ENCODE results near the gene CLDN9.
A peak's percentile ranks its signal among the peaks of the same experiment; 100 is the strongest.

The CLDN9 gene

GRCh38 chr16:3012828-3013420 is at the start of gene CLDN9:
Gene CLDN9 (plus strand): TSS chr16:3012923. CDS start chr16:3013363, 440 bp downstream.
- no peak for DNase-seq

- peak; percentile 55 for DNase-seq
Observed at GRCh38 chr16:2963074-2963722, 49.5 kb upstream of the CLDN9 start.

- DNase-seq = peak; percentile 33
Observed at GRCh38 chr16:2963723-2964474, 48.8 kb upstream of the CLDN9 start, which contains the start of gene KREMEN2. Gene KREMEN2 (plus strand): TSS chr16:2964275. CDS start chr16:2964521, 246 bp downstream.

GRCh38 chr16:2964475-2965336 is 48.0 kb upstream of the CLDN9 start:
- DNase-seq = peak; percentile 75

GRCh38 chr16:2966043-2966807 is 46.5 kb upstream of the CLDN9 start:
- DNase-seq = no peak

GRCh38 chr16:2966808-2967191 is 45.9 kb upstream of the CLDN9 start:
- no peak for DNase-seq

- DNase-seq = no peak
Observed at GRCh38 chr16:2967211-2967631, 45.5 kb upstream of the CLDN9 start.

GRCh38 chr16:2967721-2968161 is 45.0 kb upstream of the CLDN9 start:
- DNase-seq = no peak

- no peak for DNase-seq
Observed at GRCh38 chr16:2968368-2968737, 44.4 kb upstream of the CLDN9 start.

- DNase-seq = peak; percentile 83
Observed at GRCh38 chr16:2968738-2969544, 43.8 kb upstream of the CLDN9 start, which contains the start of gene PAQR4. Gene PAQR4 (plus strand): TSS chr16:2969348. CDS start chr16:2969675, 327 bp downstream.

GRCh38 chr16:2969545-2970521 is 42.9 kb upstream of the CLDN9 start:
- DNase-seq = peak; percentile 67

- DNase-seq = no peak
Observed at GRCh38 chr16:2970563-2970962, 42.2 kb upstream of the CLDN9 start.

GRCh38 chr16:2971134-2971984 is 41.4 kb upstream of the CLDN9 start:
- no peak for DNase-seq

- no peak for DNase-seq
Observed at GRCh38 chr16:2971985-2972784, 40.5 kb upstream of the CLDN9 start.

GRCh38 chr16:2973093-2973492 is 39.6 kb upstream of the CLDN9 start:
- no peak for DNase-seq

GRCh38 chr16:2973605-2974318 is 39.0 kb upstream of the CLDN9 start:
- no peak for DNase-seq
